Duodenal mucosa (tissue), 2 donors: ENCODE data around the gene VWA3B.
"Not testable (repeated sequence)": the region's sequence is repeated elsewhere in the genome, so short reads cannot be mapped to it uniquely, and the experiment has no call there.

Experiments
- H3K27ac ChIP-seq: one replicate; pipeline ENCODE4 v1.7.0; 2013; ENCODE audit warnings: low read depth, low read length
- H3K27me3 ChIP-seq, 2 donors: one replicate each; pipeline ENCODE4 v1.7.0; 2013; ENCODE audit warnings: low read length in 2 of 2, control low read depth in 1 of 2; ENCODE audit not compliant: insufficient read depth in 2 of 2, control insufficient read depth in 1 of 2
- H3K36me3 ChIP-seq, 2 donors: one replicate each; pipeline ENCODE4 v1.7.0; 2013; ENCODE audit warnings: low read length in 2 of 2, control low read depth in 1 of 2; ENCODE audit not compliant: insufficient read depth in 2 of 2, control insufficient read depth in 1 of 2
- H3K4me1 ChIP-seq, 2 donors: one replicate each; pipeline ENCODE4 v1.7.0; 2013; ENCODE audit warnings: low read length in 2 of 2, control low read depth in 1 of 2; ENCODE audit not compliant: insufficient read depth in 2 of 2, control insufficient read depth in 1 of 2
- H3K4me3 ChIP-seq, 2 donors: one replicate each; pipeline ENCODE4 v1.7.0; 2013; ENCODE audit warnings: low read length in 2 of 2, low read depth in 1 of 2
- H3K9ac ChIP-seq, 2 donors: one replicate each; pipeline ENCODE4 v1.7.0; 2013; ENCODE audit warnings: low read length in 2 of 2, low read depth in 1 of 2
- H3K9me3 ChIP-seq, 2 donors: one replicate each; pipeline ENCODE4 v1.7.0; 2013; ENCODE audit warnings: low read length in 2 of 2, control low read depth in 1 of 2; ENCODE audit not compliant: control insufficient read depth in 1 of 2

Gene VWA3B

DNA sequence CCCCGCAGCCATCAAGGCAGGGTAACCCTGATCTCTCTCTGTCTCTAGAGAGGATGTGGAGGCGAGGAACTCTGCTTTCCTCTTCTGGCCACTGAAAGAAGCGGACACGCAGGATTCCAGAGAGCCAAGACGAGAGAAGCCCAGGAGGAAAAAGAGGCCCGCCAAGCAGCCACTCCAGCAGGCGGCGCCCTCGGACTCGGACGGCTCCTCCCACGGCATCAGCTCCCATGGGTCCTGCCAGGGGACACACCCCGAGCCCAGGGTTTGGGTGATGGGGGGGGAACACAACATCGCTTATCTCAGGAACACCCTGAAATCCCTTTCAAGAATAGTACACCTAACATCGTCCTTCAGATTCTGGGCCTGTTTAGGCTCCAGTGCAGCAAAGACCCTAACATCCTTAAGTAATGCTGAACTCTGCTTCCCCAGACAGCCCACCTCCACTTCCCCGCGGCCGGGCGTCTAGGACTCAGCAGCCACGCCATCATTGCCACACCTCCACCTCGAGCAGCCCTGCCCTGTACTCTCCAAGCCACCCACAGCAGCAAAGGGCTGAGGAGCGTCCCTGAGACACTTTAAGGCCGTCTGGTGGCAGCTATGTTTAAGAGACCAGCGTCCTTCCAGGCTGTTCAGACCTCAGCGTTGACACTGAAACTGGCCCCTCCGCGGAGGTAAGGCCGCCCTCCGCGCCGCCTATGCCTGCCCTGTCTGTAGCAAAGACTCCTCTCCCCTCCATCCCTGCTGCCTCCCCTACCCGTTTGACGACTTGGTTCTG, 225.0 kb downstream of the VWA3B start:
- H3K36me3 ChIP-seq, result no peaks in the 10 kb centered on the region
- H3K9me3 ChIP-seq, result no peaks in the 10 kb centered on the region
- H3K4me1 ChIP-seq, result no peaks in the 10 kb centered on the region
- no peak overlapping the region for H3K4me3 ChIP-seq
- H3K9ac ChIP-seq, result no peak overlapping the region
- H3K27ac ChIP-seq, result no peak overlapping the region
- peaks cover 0 to 12% of the 10 kb centered on the region in 2 donors for H3K27me3 ChIP-seq

DNA sequence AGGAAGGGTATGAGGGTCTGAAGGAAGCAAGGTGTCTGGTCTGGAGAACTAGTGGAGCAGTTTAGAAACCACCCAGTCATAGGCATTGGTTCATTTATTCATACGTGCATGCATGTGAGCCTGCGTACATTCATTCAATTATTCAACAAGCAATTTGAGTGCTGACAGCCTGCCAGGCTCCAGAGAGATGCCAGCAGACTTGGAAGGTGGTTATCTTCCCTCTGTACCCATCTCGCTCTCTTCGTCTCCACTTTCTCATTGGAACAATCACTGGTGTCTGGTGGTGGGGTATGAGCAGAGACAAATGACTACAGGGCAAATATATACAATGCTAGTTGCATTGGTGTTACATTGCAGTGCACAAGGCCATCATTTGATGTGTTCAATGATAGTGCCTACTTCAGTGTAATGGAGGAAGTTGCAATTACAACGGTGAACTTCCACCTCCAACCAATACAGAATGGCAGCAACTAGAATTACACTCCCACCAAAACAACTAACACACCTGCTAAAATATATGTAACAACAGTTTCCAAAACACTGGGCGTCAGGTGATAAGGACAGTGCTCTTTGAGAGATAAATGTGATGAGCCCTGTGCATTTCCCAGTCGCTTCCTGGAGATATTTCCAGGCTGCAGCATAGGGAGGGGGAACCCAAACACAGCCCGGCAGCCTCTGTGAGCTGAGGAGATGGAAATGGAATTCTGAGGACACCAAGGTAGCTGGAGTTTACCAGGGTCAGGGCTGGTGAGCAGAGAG, 226.7 kb downstream of the VWA3B start:
- Histone ChIP-seq H3K4me3 (no peak overlapping the region), H3K4me1 (no peaks in the 10 kb centered on the region), H3K27ac (no peak overlapping the region), H3K27me3 (peaks cover 0 to 12% of the 10 kb centered on the region in 2 donors), H3K9me3 (no peaks in the 10 kb centered on the region), H3K36me3 (no peaks in the 10 kb centered on the region), H3K9ac (no peak overlapping the region)

DNA sequence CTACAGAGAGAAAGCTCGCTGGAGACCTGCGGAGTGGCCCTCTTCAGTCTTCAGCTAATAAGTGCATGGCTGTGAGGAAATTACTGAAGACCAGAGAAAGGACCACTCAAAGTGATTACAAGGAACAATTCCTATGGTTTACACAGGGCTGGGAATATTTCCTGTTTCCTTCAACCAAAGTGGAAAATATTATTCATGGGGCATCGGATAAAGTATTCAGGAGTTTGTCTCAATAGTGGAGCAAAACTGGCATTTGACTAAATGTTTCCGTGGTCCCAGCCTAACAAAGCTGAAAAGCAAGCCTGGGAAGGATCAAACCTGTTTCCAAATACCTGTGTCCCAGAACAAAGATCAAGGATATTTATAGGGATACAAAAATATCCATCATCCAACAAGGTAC, 227.3 kb downstream of the VWA3B start:
- H3K4me3 ChIP-seq, result no peak overlapping the region
- no peak overlapping the region for H3K9ac ChIP-seq
- H3K4me1 ChIP-seq, result no peaks in the 10 kb centered on the region

DNA sequence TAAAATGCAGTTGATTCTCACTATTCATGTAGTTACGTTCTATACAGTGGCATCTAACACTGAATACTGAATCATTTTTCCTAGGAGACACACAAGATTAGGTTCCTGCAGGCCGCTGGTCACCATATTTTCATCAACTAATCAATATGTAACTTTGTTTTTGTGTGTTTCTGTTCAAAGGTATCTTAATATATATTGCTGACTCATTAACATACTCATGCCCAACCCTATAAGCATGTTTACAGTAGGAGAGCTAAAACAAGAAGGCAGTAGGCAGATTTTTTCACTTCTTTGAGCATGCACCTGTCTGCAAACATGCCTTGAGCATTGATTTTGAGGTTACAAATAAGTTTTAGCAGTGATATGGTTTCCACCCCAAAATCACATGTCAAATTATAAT, 229.0 kb downstream of the VWA3B start:
- H3K9ac ChIP-seq, result no peak overlapping the region
- peaks cover 7 to 10% of the 10 kb centered on the region in 2 donors for H3K9me3 ChIP-seq
- H3K27ac ChIP-seq, result no peak overlapping the region
- no peaks in the 10 kb centered on the region for H3K36me3 ChIP-seq
- H3K27me3 ChIP-seq, result peaks cover 0 to 6% of the 10 kb centered on the region in 2 donors
- H3K4me3 ChIP-seq, result no peak overlapping the region
- no peaks in the 10 kb centered on the region for H3K4me1 ChIP-seq

More for the DNA sequence above, 227.3 kb downstream of the VWA3B start:
- no peaks in the 10 kb centered on the region for H3K9me3 ChIP-seq
- no peaks in the 10 kb centered on the region for H3K36me3 ChIP-seq
- H3K27me3 ChIP-seq, result peaks cover 0 to 12% of the 10 kb centered on the region in 2 donors
- H3K27ac ChIP-seq, result no peak overlapping the region

DNA sequence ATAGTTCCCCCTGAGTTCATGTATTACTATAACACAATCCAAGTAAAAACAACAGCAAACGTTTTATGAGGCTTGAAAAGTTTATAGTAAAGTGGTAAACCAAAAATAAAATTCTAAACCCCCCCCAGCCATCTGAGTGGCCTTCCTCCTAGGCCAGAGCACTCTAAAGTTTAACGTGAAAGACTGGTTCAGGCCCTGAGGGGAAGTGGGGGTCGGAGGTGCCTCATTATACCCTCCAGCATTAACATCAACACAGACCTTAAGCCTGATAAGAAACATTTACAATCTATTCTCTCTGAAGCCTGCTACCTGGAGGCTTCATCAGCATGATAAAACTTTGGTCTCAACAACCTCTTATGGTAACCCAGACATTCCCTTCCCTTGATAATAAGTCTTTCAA, 230.2 kb downstream of the VWA3B start:
- peaks cover 12 to 16% of the 10 kb centered on the region in 2 donors for H3K9me3 ChIP-seq
- H3K4me3 ChIP-seq, result no peak overlapping the region
- H3K27me3 ChIP-seq, result no peaks in the 10 kb centered on the region
- H3K4me1 ChIP-seq, result no peaks in the 10 kb centered on the region
- H3K36me3 ChIP-seq, result no peaks in the 10 kb centered on the region
- H3K9ac ChIP-seq, result no peak overlapping the region
- no peak overlapping the region for H3K27ac ChIP-seq

- H3K27me3 ChIP-seq, H3K4me1 ChIP-seq, H3K27ac ChIP-seq, H3K9ac ChIP-seq, H3K4me3 ChIP-seq, H3K36me3 ChIP-seq: not testable (repeated sequence)
- peaks cover 12 to 16% of the 10 kb centered on the region in 2 donors for H3K9me3 ChIP-seq
Measured at GRCh38 chr2:98320171-98320570, 233.2 kb downstream of the VWA3B start.

- Histone ChIP-seq H3K27ac (no peak overlapping the region), H3K27me3 (no peaks in the 10 kb centered on the region), H3K9ac (no peak overlapping the region), H3K4me3 (no peak overlapping the region), H3K36me3 (no peaks in the 10 kb centered on the region), H3K4me1 (no peaks in the 10 kb centered on the region), H3K9me3 (peaks cover 12 to 16% of the 10 kb centered on the region in 2 donors)
Measured at GRCh38 chr2:98324181-98324580, 237.2 kb downstream of the VWA3B start.

DNA sequence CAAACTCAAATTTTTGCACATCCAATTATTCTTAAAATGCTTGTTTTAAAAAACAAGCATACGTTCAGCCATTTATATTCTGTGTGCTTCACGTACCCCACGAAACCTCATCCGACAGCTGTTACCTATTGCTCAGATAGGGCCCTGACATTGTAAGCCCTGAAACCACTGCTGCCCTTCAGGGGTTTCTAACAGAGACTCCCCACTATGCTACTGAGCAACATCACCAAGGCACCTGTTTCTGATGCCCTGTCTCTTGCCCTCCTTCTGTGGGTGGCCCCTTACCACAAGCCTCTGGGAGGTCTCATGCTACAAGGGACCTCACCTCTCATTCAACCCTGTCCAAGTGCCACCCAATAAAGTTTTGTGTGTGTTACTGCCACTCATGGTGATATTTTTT, 240.8 kb downstream of the VWA3B start:
- Histone ChIP-seq H3K27ac (no peak overlapping the region), H3K4me1 (no peaks in the 10 kb centered on the region), H3K36me3 (no peaks in the 10 kb centered on the region), H3K4me3 (no peak overlapping the region), H3K9me3 (no peaks in the 10 kb centered on the region), H3K9ac (no peak overlapping the region), H3K27me3 (no peaks in the 10 kb centered on the region)

DNA sequence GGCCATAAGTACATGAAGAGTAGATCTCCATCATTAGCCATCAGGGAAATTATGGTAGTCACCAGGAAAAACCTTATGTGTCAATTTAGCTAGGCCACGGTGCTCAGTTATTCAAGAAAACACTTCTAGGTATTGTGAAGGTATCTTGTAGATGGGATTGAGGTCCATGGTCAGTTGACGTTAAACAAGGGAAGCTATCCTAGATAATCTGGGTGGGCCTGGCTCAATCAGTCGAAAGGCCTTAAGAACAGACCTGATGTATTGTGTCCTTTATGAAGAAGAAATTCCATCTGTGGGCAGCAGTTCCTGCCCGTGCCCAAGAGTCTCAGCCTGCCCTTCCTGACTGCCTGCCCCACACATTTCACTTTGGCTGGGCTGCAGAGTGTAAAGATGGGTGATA, 242.6 kb downstream of the VWA3B start:
- Histone ChIP-seq H3K27ac (no peak overlapping the region), H3K27me3 (no peaks in the 10 kb centered on the region), H3K4me3 (no peak overlapping the region), H3K9me3 (no peaks in the 10 kb centered on the region), H3K36me3 (no peaks in the 10 kb centered on the region), H3K4me1 (no peaks in the 10 kb centered on the region), H3K9ac (no peak overlapping the region)

- Histone ChIP-seq H3K9me3 (no peaks in the 10 kb centered on the region), H3K4me3 (no peak overlapping the region), H3K9ac (no peak overlapping the region), H3K36me3 (no peaks in the 10 kb centered on the region), H3K27ac (no peak overlapping the region), H3K27me3 (no peaks in the 10 kb centered on the region), H3K4me1 (no peaks in the 10 kb centered on the region)
Measured at GRCh38 chr2:98332989-98333388, 246.0 kb downstream of the VWA3B start.
